Lower lobe of right lung (tissue), 2 donors: ENCODE results near the gene GALNT2. TPM values are rescaled to one million over a fixed set of nuclear protein-coding genes. Genes with fewer than 3 reads are reported as not detected.

ENCODE experiments used
- ATAC-seq, 2 donors: fragments of 200-7000 bp; cut with Tn5 transposase; one replicate each; pipeline ENCODE4 v1.9.1; 2020 to 2022; ENCODE audit warnings: mild to moderate bottlenecking in 2 of 2, moderate library complexity in 2 of 2
- DNase-seq: peaks from one replicate; pipeline ENCODE4 v3.0.0-alpha.2; 2020
- H3K27ac ChIP-seq: fragments of 200-600 bp; one replicate; pipeline ENCODE4 v1.8.0; 2022
- H3K27me3 ChIP-seq: fragments of 200-600 bp; one replicate; pipeline ENCODE4 v1.8.0; 2022; ENCODE audit warnings: low read depth
- H3K36me3 ChIP-seq: fragments of 200-600 bp; one replicate; pipeline ENCODE4 v1.8.0; 2022; ENCODE audit warnings: mild to moderate bottlenecking
- H3K4me1 ChIP-seq: fragments of 200-600 bp; one replicate; pipeline ENCODE4 v1.8.0; 2022
- H3K4me3 ChIP-seq: fragments of 200-600 bp; one replicate; pipeline ENCODE4 v1.8.0; 2022; ENCODE audit warnings: mild to moderate bottlenecking
- H3K9me3 ChIP-seq: fragments of 200-600 bp; one replicate; pipeline ENCODE4 v1.8.0; 2022
- CTCF ChIP-seq: fragments of 200-600 bp; IDR thresholded peaks from one replicate; pipeline ENCODE4 v1.8.0; 2022; ENCODE audit warnings: antibody characterized with exemption, mild to moderate bottlenecking
- intact Hi-C: fragments of 100-400 bp; cut with DNase I; formaldehyde crosslinking; loops from one replicate; pipeline ENCODE4 v1.11.0; 2022
- total RNA-seq: library from RNA; stranded (reverse); fragmentation: NEBNext Ultra II Directional; extraction: Animal tissue kit (Norgen Biotek cat#: 25700); gene quantifications from one replicate; pipeline ENCODE4 v1.2.1, GENCODE V29; 2021
- donor health status: DM: no; HTN: yes; CAD: no; lungs with severe emphysema.

The GALNT2 gene
- total RNA-seq, 1 donor from 2014 or later: 48.0 TPM

- ATAC-seq (no peak), DNase-seq (no peak)
- Histone ChIP-seq H3K27ac (no peak overlapping the region), H3K36me3 (no peaks in the 10 kb centered on the region), H3K4me3 (no peak overlapping the region), H3K9me3 (peaks cover 13% of the 10 kb centered on the region), H3K4me1 (no peaks in the 10 kb centered on the region), H3K27me3 (no peaks in the 10 kb centered on the region)
- TF ChIP-seq CTCF: no peak
- intact Hi-C loops: no loop called here
These were observed 34.3 kb upstream of the GALNT2 start for GRCh38 chr1:230032516-230033281.

DNA sequence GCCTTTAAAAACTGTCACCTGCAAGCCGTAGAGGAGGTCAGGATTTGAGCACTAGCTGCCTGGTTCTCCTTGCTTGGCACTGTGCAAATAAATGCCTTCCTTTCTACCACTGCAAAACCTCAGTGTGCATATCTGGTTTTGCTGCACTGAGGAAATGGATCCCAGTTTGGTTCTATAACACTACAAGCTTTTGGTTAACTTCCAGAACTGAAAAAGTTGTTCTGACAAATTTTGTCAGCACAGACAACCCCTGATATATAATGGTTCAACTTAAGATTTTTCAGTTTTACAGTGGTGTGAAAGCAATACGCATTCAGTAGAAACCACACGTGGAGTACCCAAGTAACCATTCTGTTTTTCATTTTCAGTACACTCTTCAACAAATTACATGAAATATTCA, 29.8 kb upstream of the GALNT2 start:
- no peak for TF ChIP-seq CTCF
- ATAC-seq (no peak), DNase-seq (no peak)

DNA sequence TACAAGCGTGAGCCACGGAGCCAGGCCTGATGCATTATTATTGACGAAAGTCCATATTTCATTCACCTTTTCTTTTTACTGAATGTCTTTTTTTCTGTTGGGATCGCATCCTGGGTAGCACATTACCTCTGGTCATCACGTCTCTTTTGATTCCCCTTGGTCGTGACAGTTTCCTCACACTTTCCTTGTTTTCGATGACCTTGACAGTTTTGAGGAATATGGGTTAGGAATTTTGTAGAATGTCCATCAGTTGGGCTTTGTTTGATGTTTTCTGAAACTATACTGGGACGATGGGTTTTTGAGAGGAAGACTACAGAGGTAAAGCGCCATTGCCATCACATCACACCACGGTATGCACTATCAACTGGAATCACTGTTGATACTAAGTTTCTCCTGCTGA, 26.6 kb upstream of the GALNT2 start:
- ATAC-seq (no peak), DNase-seq (no peak)
- no peak for TF ChIP-seq CTCF
- no peak overlapping the region for H3K4me3 ChIP-seq
- H3K4me1 ChIP-seq: no peaks in the 10 kb centered on the region
- peaks cover 8% of the 10 kb centered on the region for H3K9me3 ChIP-seq
- intact Hi-C loops: no loop called here
- H3K27me3 ChIP-seq: no peaks in the 10 kb centered on the region
- H3K36me3 ChIP-seq: no peaks in the 10 kb centered on the region
- H3K27ac ChIP-seq: no peak overlapping the region

More for the DNA sequence above, 29.8 kb upstream of the GALNT2 start:
- peaks cover 13% of the 10 kb centered on the region for H3K9me3 ChIP-seq
- H3K27me3 ChIP-seq: no peaks in the 10 kb centered on the region
- no peaks in the 10 kb centered on the region for H3K4me1 ChIP-seq
- intact Hi-C loops: no loop called here
- H3K27ac ChIP-seq: no peak overlapping the region
- H3K36me3 ChIP-seq: no peaks in the 10 kb centered on the region
- H3K4me3 ChIP-seq: no peak overlapping the region

DNA sequence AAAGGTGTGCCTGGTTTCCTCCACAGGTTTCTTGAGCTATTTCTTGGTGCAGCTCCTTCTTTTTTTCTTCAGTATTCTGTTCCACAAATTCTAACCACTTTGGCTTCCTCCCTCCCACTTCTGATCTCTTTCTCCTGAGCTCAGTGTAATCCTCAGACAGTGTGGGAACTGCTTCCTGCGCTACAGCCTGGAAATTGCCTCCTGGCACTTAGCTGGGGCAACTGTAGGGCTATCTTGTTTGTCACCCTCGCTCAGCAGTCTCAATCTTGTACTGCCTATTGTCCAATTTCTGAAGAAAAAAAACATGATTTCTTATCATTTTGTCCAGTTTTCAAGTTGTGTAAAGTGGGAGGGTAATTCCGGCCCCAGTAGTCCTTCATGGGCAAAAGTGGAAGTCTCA, 24.0 kb upstream of the GALNT2 start:
- no peak for DNase-seq
- no peak overlapping the region for H3K27ac ChIP-seq
- no peak for ATAC-seq
- H3K4me3 ChIP-seq: no peak overlapping the region
- intact Hi-C loops: no loop called here
- H3K36me3 ChIP-seq: no peaks in the 10 kb centered on the region
- H3K9me3 ChIP-seq: no peaks in the 10 kb centered on the region
- TF ChIP-seq CTCF: no peak
- no peaks in the 10 kb centered on the region for H3K27me3 ChIP-seq
- H3K4me1 ChIP-seq: no peaks in the 10 kb centered on the region

- DNase-seq: no peak
- H3K27me3 ChIP-seq: no peaks in the 10 kb centered on the region
- H3K4me1 ChIP-seq: no peaks in the 10 kb centered on the region
- no peak for TF ChIP-seq CTCF
- H3K27ac ChIP-seq: no peak overlapping the region
- H3K4me3 ChIP-seq: no peak overlapping the region
- intact Hi-C loops: no loop called here
- H3K9me3 ChIP-seq: no peaks in the 10 kb centered on the region
- ATAC-seq: no peak
- H3K36me3 ChIP-seq: no peaks in the 10 kb centered on the region
These were observed 22.3 kb upstream of the GALNT2 start for GRCh38 chr1:230044729-230045128.
